ENCODE measurements around the gene THRAP3.

Gene THRAP3

GRCh38 chr1:36321119-36321951, 97.1 kb downstream of the THRAP3 start:
- no peak for TF ChIP-seq CTCF (conservative IDR thresholded peaks at IDR 0.05; ENCODE audit: low read depth)
- no peak overlapping the region for H3K27ac ChIP-seq
- CTCF ChIA-PET = interaction anchor here (0.6 to 0.7 kb wide), 2 partner anchors 8 to 19 kb away, joined by 3 to 5 read pairs; no protein-coding TSS in a partner anchor
- DNase-seq (ENCODE audit: low spot score) = no peak
- POLR2A ChIA-PET (ENCODE audit: low non-redundant PET) = no interaction called here

- POLR2A ChIA-PET (ENCODE audit: low non-redundant PET) = no interaction called here
- TF ChIP-seq CTCF (conservative IDR thresholded peaks at IDR 0.05; ENCODE audit: low read depth) = no peak
- CTCF ChIA-PET = interaction anchor here (0.6 kb wide), 1 partner anchor 18 kb away, joined by 5 read pairs; no protein-coding TSS in a partner anchor
- peak overlapping the region; percentile 72 for H3K27ac ChIP-seq
- DNase-seq (ENCODE audit: low spot score) = no peak
Measured at GRCh38 chr1:36322041-36322785, 98.0 kb downstream of the THRAP3 start.

- ChIA-PET POLR2A (ENCODE audit: low non-redundant PET) (no interaction called here), CTCF (interaction anchor here (1.1 kb wide), 1 partner anchor 59 kb away, joined by 3 read pairs; no protein-coding TSS in a partner anchor)
- peak overlapping the region; percentile 72 for H3K27ac ChIP-seq
- no peak for DNase-seq (ENCODE audit: low spot score)
- TF ChIP-seq CTCF (conservative IDR thresholded peaks at IDR 0.05; ENCODE audit: low read depth) = no peak
Measured at GRCh38 chr1:36322786-36323635, 98.8 kb downstream of the THRAP3 start.

GRCh38 chr1:36323636-36324352, 99.6 kb downstream of the THRAP3 start, which contains the start of gene EVA1B:
Gene EVA1B, minus strand, starts transcription at chr1:36323645. Its CDS starts 608 bp downstream, at chr1:36323037.
- TF ChIP-seq CTCF (conservative IDR thresholded peaks at IDR 0.05; ENCODE audit: low read depth) = no peak
- H3K27ac ChIP-seq = peak within 1 kb of the TSS; percentile 72
- POLR2A ChIA-PET (ENCODE audit: low non-redundant PET) = interaction anchor here (0.7 kb wide), 1 partner anchor 64 kb away, joined by 6 read pairs; no protein-coding TSS in a partner anchor
- peak; percentile 50 for DNase-seq (ENCODE audit: low spot score)
- CTCF ChIA-PET = interaction anchor here (0.8 to 1.1 kb wide), 2 partner anchors 19 to 58 kb away, joined by 3 read pairs; no protein-coding TSS in a partner anchor

GRCh38 chr1:36324353-36324703, 100.1 kb downstream of the THRAP3 start:
- DNase-seq (ENCODE audit: low spot score) = no peak
- peak overlapping the region; percentile 72; the same call in 1 of the 2 replicates for H3K27ac ChIP-seq
- ChIA-PET POLR2A (ENCODE audit: low non-redundant PET) (interaction anchor here (0.7 kb wide), 1 partner anchor 64 kb away, joined by 6 read pairs; no protein-coding TSS in a partner anchor), CTCF (interaction anchor here (0.8 to 1.1 kb wide), 2 partner anchors 18 to 58 kb away, joined by 3 read pairs; no protein-coding TSS in a partner anchor)
- TF ChIP-seq CTCF (conservative IDR thresholded peaks at IDR 0.05; ENCODE audit: low read depth) = no peak

All from RWPE1 (cell line).